HepG2 (cell line): ENCODE measurements around the gene NCOA6. TPM values are rescaled to one million over a fixed set of nuclear protein-coding genes. Genes with fewer than 3 reads are reported as not detected.

Experiments used
- ARNT2 ChIP-seq: sonication (generic); formaldehyde crosslinking; IDR thresholded peaks from 2 replicates; pipeline ENCODE4 v1.8.0; 2022; ENCODE audit warnings: mild to moderate bottlenecking, low read depth, missing genetic modification reagents, moderate library complexity
- BORCS8-MEF2B ChIP-seq: sonication (generic); formaldehyde crosslinking; IDR thresholded peaks from 2 replicates; pipeline ENCODE4 v1.8.0; 2022; ENCODE audit warnings: mild to moderate bottlenecking, missing genetic modification reagents
- CBX5 ChIP-seq: sonication (generic); formaldehyde crosslinking; IDR thresholded peaks from 2 replicates; pipeline ENCODE4 v1.4.0; 2020; ENCODE audit warnings: missing genetic modification reagents, borderline replicate concordance
- FOXA3 ChIP-seq: IDR thresholded peaks from 2 replicates; pipeline ENCODE4 v1.6.1; 2016; ENCODE audit warnings: missing genetic modification reagents, missing compliant biosample characterization
- FOXK1 ChIP-seq: sonication (generic); formaldehyde crosslinking; IDR thresholded peaks from 2 replicates; pipeline ENCODE4 v1.4.0; 2020; ENCODE audit warnings: low read depth, missing genetic modification reagents, borderline replicate concordance
- GMEB1 ChIP-seq: sonication (generic); formaldehyde crosslinking; IDR thresholded peaks from 2 replicates; pipeline ENCODE4 v1.5.1; 2020; ENCODE audit warnings: missing genetic modification reagents, mild to moderate bottlenecking, borderline replicate concordance
- HBP1 ChIP-seq: IDR thresholded peaks from 2 replicates; pipeline ENCODE4 v1.6.1; 2016; ENCODE audit warnings: low read depth, control low read depth
- KDM4B ChIP-seq: sonication (generic); formaldehyde crosslinking; IDR thresholded peaks from 2 replicates; pipeline ENCODE4 v1.4.0; 2020; ENCODE audit warnings: missing genetic modification reagents
- KDM6A ChIP-seq: IDR thresholded peaks from 2 replicates; pipeline ENCODE4 v1.6.1; 2016; ENCODE audit warnings: low read depth
- KLF11 ChIP-seq: IDR thresholded peaks from 2 replicates; pipeline ENCODE4 v1.6.1; 2016; ENCODE audit warnings: missing compliant biosample characterization
- MIXL1 ChIP-seq: IDR thresholded peaks from 2 replicates; pipeline ENCODE4 v1.6.1; 2016
- NFYC ChIP-seq: IDR thresholded peaks from 2 replicates; pipeline ENCODE4 v1.6.1; 2016; ENCODE audit warnings: missing genetic modification reagents, missing compliant biosample characterization
- PAWR ChIP-seq: sonication (generic); formaldehyde crosslinking; IDR thresholded peaks from 2 replicates; pipeline ENCODE4 v1.4.0; 2020; ENCODE audit warnings: missing genetic modification reagents, mild to moderate bottlenecking, borderline replicate concordance
- PCBP2 ChIP-seq: fragments of 200-400 bp; formaldehyde crosslinking; optimal IDR thresholded peaks from 2 replicates; pipeline ENCODE3; 2018; ENCODE audit warnings: low read length, low read depth; ENCODE audit not compliant: poor library complexity, severe bottlenecking
- SMC3 ChIP-seq: IDR thresholded peaks from 2 replicates; pipeline ENCODE4 v1.6.1; 2011; ENCODE audit warnings: low read length, improper control_type of control experiment
- SMYD3 ChIP-seq: sonication (generic); formaldehyde crosslinking; IDR thresholded peaks from 2 replicates; pipeline ENCODE4 v1.8.1; 2023; ENCODE audit warnings: mild to moderate bottlenecking, missing genetic modification reagents
- SP1 ChIP-seq, 2 experiments: fragments of 450-650 bp in 1 of 2; sonication (generic) in 1 of 2; formaldehyde crosslinking in 1 of 2; IDR thresholded peaks; 2 replicates each; pipeline versions ENCODE4 v1.4.0 to v1.6.1; 2016 to 2020; ENCODE audit warnings: missing genetic modification reagents in 1 of 2
- SP4 ChIP-seq: sonication (generic); formaldehyde crosslinking; IDR thresholded peaks from 2 replicates; pipeline ENCODE4 v1.8.1; 2023; ENCODE audit warnings: mild to moderate bottlenecking, missing genetic modification reagents
- SPEN ChIP-seq: sonication (generic); formaldehyde crosslinking; IDR thresholded peaks from 2 replicates; pipeline ENCODE4 v1.5.1; 2020; ENCODE audit warnings: low read depth, mild to moderate bottlenecking, missing genetic modification reagents
- TBX2 ChIP-seq: sonication (generic); formaldehyde crosslinking; IDR thresholded peaks from 2 replicates; pipeline ENCODE4 v1.5.0; 2020; ENCODE audit warnings: missing genetic modification reagents, mild to moderate bottlenecking, borderline replicate concordance
- ZBTB21 ChIP-seq: sonication (generic); formaldehyde crosslinking; IDR thresholded peaks from 2 replicates; pipeline ENCODE4 v1.4.0; 2020; ENCODE audit warnings: missing genetic modification reagents
- ZBTB8A ChIP-seq: sonication (generic); formaldehyde crosslinking; IDR thresholded peaks from 2 replicates; pipeline ENCODE4 v1.4.0; 2020; ENCODE audit warnings: mild to moderate bottlenecking, low read depth, missing genetic modification reagents, borderline replicate concordance
- ZFP36L2 ChIP-seq: sonication (generic); formaldehyde crosslinking; IDR thresholded peaks from 2 replicates; pipeline ENCODE4 v1.4.0; 2020; ENCODE audit warnings: missing genetic modification reagents
- ZNF546 ChIP-seq: sonication (generic); formaldehyde crosslinking; conservative IDR thresholded peaks from 2 replicates; pipeline ENCODE4 v1.8.1; 2023; ENCODE audit warnings: mild to moderate bottlenecking, missing genetic modification reagents
- ZNF580 ChIP-seq: IDR thresholded peaks from 2 replicates; pipeline ENCODE4 v1.6.1; 2016; ENCODE audit warnings: low read depth, borderline replicate concordance
- ZNF724P ChIP-seq: sonication (generic); formaldehyde crosslinking; IDR thresholded peaks from 2 replicates; pipeline ENCODE4 v1.8.0; 2022; ENCODE audit warnings: missing genetic modification reagents, borderline replicate concordance
- ZNF883 ChIP-seq: sonication (generic); formaldehyde crosslinking; IDR thresholded peaks from 2 replicates; pipeline ENCODE4 v1.5.1; 2020; ENCODE audit warnings: mild to moderate bottlenecking, missing genetic modification reagents; ENCODE audit errors: not compliant biosample characterization
- polyA plus RNA-seq, 8 experiments: library from polyadenylated mRNA; depleted of rRNA in 3 of 8; stranded (reverse) in 7 of 8; unstranded in 1 of 8; fragments of >200 nt; fragmentation: Illumina TruSeq in 4 of 8; extraction: Trizol in 4 of 8; gene quantifications; 2 replicates each; pipeline versions ENCODE4 v1.2.1 to v1.2.3, GENCODE V29; 2011 to 2016; ENCODE audit warnings: low read depth in 4 of 8, missing spikeins in 1 of 8, mixed read lengths in 1 of 8; ENCODE audit not compliant: insufficient read depth in 1 of 8
- total RNA-seq, 5 experiments: library from RNA; depleted of rRNA; stranded (reverse); fragments of >200 nt; fragmentation: Illumina TruSeq; extraction: Trizol; gene quantifications; 2 replicates each; pipeline ENCODE4 v1.2.3, GENCODE V29; 2016; ENCODE audit warnings: low read depth in 1 of 5

NCOA6 gene
- total and polyA plus RNA-seq, 2 of the 13 experiments (the other 11 are each of a cell fraction or from before 2014, with no cell fraction given): 11.2 to 29.3 TPM

GRCh38 chr20:34874094-34874654 lies 48.7 kb upstream of the NCOA6 start (continued):
- TF ChIP-seq SMC3 (peak; percentile 99), PAWR (CRISPR knock-in tag) (no peak), SMYD3 (CRISPR knock-in tag) (no peak), SP4 (CRISPR knock-in tag) (peak; percentile 57), ZNF724P (no peak), SP1 (IDR thresholded peaks at IDR 0.05) (no peak), SP1 (CRISPR knock-in tag; IDR thresholded peaks at IDR 0.05) (no peak), FOXK1 (0 out of 2 replicates have a peak, but pooled peaks have one; percentile 14), GMEB1 (CRISPR knock-in tag) (0 out of 2 replicates have a peak, but pooled peaks have one; percentile 19), ZNF580 (CRISPR knock-in tag) (peak; percentile 74; the same call in 1 of the 2 replicates), ARNT2 (peak; percentile 30; the same call in 1 of the 2 replicates), CBX5 (CRISPR knock-in tag) (0 out of 2 replicates have a peak, but pooled peaks have one; percentile 11), HBP1 (CRISPR knock-in tag) (peak; percentile 71; the same call in 1 of the 2 replicates), TBX2 (CRISPR knock-in tag) (no peak), PCBP2 (peak; percentile 67), ZNF883 (CRISPR knock-in tag) (peak; percentile 79), KDM4B (CRISPR knock-in tag) (peak; percentile 49; the same call in 1 of the 2 replicates), KLF11 (peak; percentile 18; the same call in 1 of the 2 replicates), FOXA3 (CRISPR knock-in tag) (peak; percentile 51; the same call in 1 of the 2 replicates), MIXL1 (CRISPR knock-in tag) (peak; percentile 62; the same call in 1 of the 2 replicates), ZBTB21 (no peak), ZBTB8A (CRISPR knock-in tag) (no peak), ZNF546 (CRISPR knock-in tag) (no peak), SPEN (CRISPR knock-in tag) (no peak), ZFP36L2 (no peak; the same call in 1 of the 2 replicates), NFYC (CRISPR knock-in tag) (peak; percentile 8; the same call in 1 of the 2 replicates), BORCS8-MEF2B (CRISPR knock-in tag) (no peak; the same call in 1 of the 2 replicates), KDM6A (CRISPR knock-in tag) (no peak)
